Adrenal gland (tissue), 12 donors: ENCODE results near the gene RGL1. TPM values are rescaled to one million over a fixed set of nuclear protein-coding genes. Genes with fewer than 3 reads are reported as not detected.
A peak's percentile ranks its signal among the peaks of the same experiment; 100 is the strongest.

Source experiments
- DNase-seq, 7 donors: peaks; one replicate each; pipeline ENCODE4 v3.0.0-alpha.2; 2019 to 2020
- H3K27ac ChIP-seq, 5 donors: fragments of 200-600 bp; sonication (generic) in 4 of 5; 1 replicate in 3 of 5; 2 replicates in 2 of 5; pipeline versions ENCODE4 v1.5.1 to v1.8.0; 2016 to 2020; ENCODE audit warnings: mild to moderate bottlenecking in 1 of 5
- H3K27me3 ChIP-seq: fragments of 200-600 bp; 2 replicates; pipeline ENCODE4 v1.8.0; 2021
- H3K36me3 ChIP-seq, 2 donors: fragments of 200-600 bp; replicated peaks in 1 of 2; 1 replicate in 1 of 2; 2 replicates in 1 of 2; pipeline versions ENCODE4 v1.5.1 to v1.8.0; 2018 to 2022
- H3K4me1 ChIP-seq, 2 donors: fragments of 200-600 bp; replicated peaks in 1 of 2; 1 replicate in 1 of 2; 2 replicates in 1 of 2; pipeline versions ENCODE4 v1.5.1 to v1.8.0; 2018 to 2021
- H3K4me3 ChIP-seq, 4 donors: fragments of 200-600 bp; sonication (generic) in 3 of 4; one replicate each; pipeline ENCODE4 v1.5.1; 2016 to 2018
- H3K9me3 ChIP-seq, 3 donors: fragments of 200-600 bp; sonication (generic) in 1 of 3; replicated peaks in 1 of 3; 1 replicate in 2 of 3; 2 replicates in 1 of 3; pipeline versions ENCODE4 v1.5.1 to v1.8.0; 2016 to 2021
- POLR2A ChIP-seq, 2 donors: fragments of 450-650 bp; IDR thresholded peaks; one replicate each; pipeline ENCODE4 v1.6.1; 2017; ENCODE audit warnings: antibody characterized with exemption in 2 of 2, mild to moderate bottlenecking in 2 of 2, moderate library complexity in 1 of 2
- WGBS, 4 donors: extraction: QIAGEN DNeasy Blood & Tissue Kit in 2 of 4; methylation state at CpG; one replicate each; pipeline versions ENCODE4 v1.1.5 to v1.1.7; 2013 to 2017; 5-methylcytosine and 5-hydroxymethylcytosine counted together
- intact Hi-C, 2 donors: fragments of 100-400 bp; cut with DNase I; formaldehyde crosslinking; loops; one replicate each; pipeline versions ENCODE4 v1.14.1 to v1.15.0; 2022 to 2023
- polyA plus RNA-seq, 3 donors: library from polyadenylated mRNA; stranded (reverse); fragments of 200-250 nt in 2 of 3; fragments of 350-450 nt in 1 of 3; fragmentation: Illumina TruSeq in 1 of 3; extraction: RNeasy Lipid Tissue Mini Kit (QIAGEN cat#74804) in 1 of 3; gene quantifications; one replicate each; pipeline ENCODE4 v1.2.3, GENCODE V29; 2013 to 2014
- total RNA-seq, 9 donors: library from RNA; depleted of rRNA in 4 of 9; stranded (reverse); fragments of >200 nt in 4 of 9; fragments of 120-200 nt in 1 of 9; fragmentation: NEBNext Ultra II Directional in 1 of 9; extraction: Animal tissue kit (Norgen Biotek cat#: 25700) in 1 of 9; gene quantifications; one replicate each; pipeline versions ENCODE4 v1.1.0 to v1.2.4, GENCODE V29; 2013 to 2023
- TF ChIP-seq, protein P1 (sequence below), 6 experiments: fragments of 450-650 bp in 4 of 6; fragments of 200-600 bp in 2 of 6; sonication (generic) in 1 of 6; IDR thresholded peaks; 1 replicate in 5 of 6; 2 replicates in 1 of 6; pipeline versions ENCODE4 v1.5.1 to v1.8.0; 2016 to 2021; ENCODE audit warnings: antibody characterized with exemption in 6 of 6, mild to moderate bottlenecking in 2 of 6, moderate library complexity in 1 of 6
- donor health status: healthy with polysubstance abuse.
- donor health status: Bipolar disorder and iron deficiency.
- donor health status: DM: yes; HTN: yes; CAD: no.
- donor health status: DM: no; HTN: no; CAD: no.
- donor health status: DM: no; HTN: no; CAD: no.
- donor health status: DM: yes; HTN: yes; CAD: no.

Gene RGL1
- total and polyA plus RNA-seq, 12 donors = 15.5 to 76.9 (median 34.9) TPM

DNA sequence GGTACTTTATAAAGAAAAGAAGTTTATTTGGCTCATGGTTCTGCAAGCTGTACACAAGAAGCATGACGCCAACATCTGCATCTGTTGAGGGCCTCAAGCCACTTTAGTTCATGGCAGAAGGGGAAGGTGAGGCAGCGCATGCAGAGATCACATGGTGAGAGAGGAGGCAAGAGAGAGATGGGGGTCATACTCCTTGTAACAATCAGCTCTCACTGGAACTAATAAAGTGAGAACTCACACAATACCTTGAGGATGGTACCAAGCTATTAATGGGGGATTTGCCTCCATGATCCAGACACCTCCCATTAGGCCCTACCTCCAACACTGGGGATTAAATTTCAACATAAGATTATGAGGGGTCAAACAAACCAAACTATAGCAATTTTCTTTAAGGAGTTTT, 3.3 kb upstream of the RGL1 start:
- WGBS, 4 donors = 94 to 97% (median 95%) methylated on average over 2 of the region's 2 CpGs
- Histone ChIP-seq H3K36me3 (no peaks in the 10 kb centered on the region), H3K4me3 (no peak overlapping the region), H3K27me3 (no peaks in the 10 kb centered on the region), H3K4me1 (peaks cover 4% of the 10 kb centered on the region in 2 donors), H3K27ac (no peak overlapping the region), H3K9me3 (peaks cover 0 to 6% (median 0%) of the 10 kb centered on the region in 3 donors)
- no peak for DNase-seq
- TF ChIP-seq, protein P1, sequence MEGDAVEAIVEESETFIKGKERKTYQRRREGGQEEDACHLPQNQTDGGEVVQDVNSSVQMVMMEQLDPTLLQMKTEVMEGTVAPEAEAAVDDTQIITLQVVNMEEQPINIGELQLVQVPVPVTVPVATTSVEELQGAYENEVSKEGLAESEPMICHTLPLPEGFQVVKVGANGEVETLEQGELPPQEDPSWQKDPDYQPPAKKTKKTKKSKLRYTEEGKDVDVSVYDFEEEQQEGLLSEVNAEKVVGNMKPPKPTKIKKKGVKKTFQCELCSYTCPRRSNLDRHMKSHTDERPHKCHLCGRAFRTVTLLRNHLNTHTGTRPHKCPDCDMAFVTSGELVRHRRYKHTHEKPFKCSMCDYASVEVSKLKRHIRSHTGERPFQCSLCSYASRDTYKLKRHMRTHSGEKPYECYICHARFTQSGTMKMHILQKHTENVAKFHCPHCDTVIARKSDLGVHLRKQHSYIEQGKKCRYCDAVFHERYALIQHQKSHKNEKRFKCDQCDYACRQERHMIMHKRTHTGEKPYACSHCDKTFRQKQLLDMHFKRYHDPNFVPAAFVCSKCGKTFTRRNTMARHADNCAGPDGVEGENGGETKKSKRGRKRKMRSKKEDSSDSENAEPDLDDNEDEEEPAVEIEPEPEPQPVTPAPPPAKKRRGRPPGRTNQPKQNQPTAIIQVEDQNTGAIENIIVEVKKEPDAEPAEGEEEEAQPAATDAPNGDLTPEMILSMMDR (IDR thresholded peaks at IDR 0.05) = no peak
- no peak for TF ChIP-seq POLR2A (IDR thresholded peaks at IDR 0.05)
- intact Hi-C loops = no loop called here

- no peaks in the 10 kb centered on the region for H3K27me3 ChIP-seq
- peak overlapping the region in 2 of 4 donors; percentile 39 to 93 for H3K4me3 ChIP-seq
- peaks cover 15 to 30% of the 10 kb centered on the region in 2 donors for H3K4me1 ChIP-seq
- intact Hi-C loops = no loop called here
- peaks cover 0 to 6% (median 0%) of the 10 kb centered on the region in 3 donors for H3K9me3 ChIP-seq
- H3K36me3 ChIP-seq = no peaks in the 10 kb centered on the region
- peak overlapping the region in 4 of 5 donors; percentile 79 to 96 (median 86) for H3K27ac ChIP-seq
- WGBS, 4 donors = 7 to 30% (median 27%) methylated on average over 3 to 5 of the region's 5 CpGs
- TF ChIP-seq, protein P1 (IDR thresholded peaks at IDR 0.05) = no peak
- no peak for TF ChIP-seq POLR2A (IDR thresholded peaks at IDR 0.05)
- peak in 3 of 7 donors; percentile 13 to 40 (median 36) for DNase-seq
Observed at GRCh38 chr1:183804387-183804786, 533 bp upstream of the RGL1 start.

- no peak for DNase-seq
- Histone ChIP-seq H3K27me3 (no peaks in the 10 kb centered on the region), H3K4me1 (peaks cover 18 to 47% of the 10 kb centered on the region in 2 donors), H3K9me3 (peaks cover 0 to 6% (median 0%) of the 10 kb centered on the region in 3 donors), H3K27ac (peak overlapping the region; percentile 0 to 91 (median 40)), H3K36me3 (no peaks in the 10 kb centered on the region), H3K4me3 (peak overlapping the region in 1 of 4 donors; percentile 93)
- 18 to 39% (median 19%) methylated on average over 4 of the region's 4 CpGs for WGBS, 4 donors
- no peak for TF ChIP-seq POLR2A (IDR thresholded peaks at IDR 0.05)
- TF ChIP-seq, protein P1 (IDR thresholded peaks at IDR 0.05) = no peak
- intact Hi-C loops = no loop called here
Observed at GRCh38 chr1:183806125-183806524, 1.2 kb downstream of the RGL1 start.

- intact Hi-C loops = no loop called here
- DNase-seq = no peak
Observed at GRCh38 chr1:183806675-183807074, 1.8 kb downstream of the RGL1 start.

More at GRCh38 chr1:183806675-183807074, 1.8 kb downstream of the RGL1 start:
- no peaks in the 10 kb centered on the region for H3K27me3 ChIP-seq
- peaks cover 21 to 52% of the 10 kb centered on the region in 2 donors for H3K4me1 ChIP-seq
- 62 to 67% (median 63%) methylated on average over 1 of the region's 1 CpG; no CpG with 5 or more reads in 1 of the 4 donors for WGBS, 4 donors
- TF ChIP-seq, protein P1 (IDR thresholded peaks at IDR 0.05) = no peak
- TF ChIP-seq POLR2A (IDR thresholded peaks at IDR 0.05) = no peak
- H3K9me3 ChIP-seq = peaks cover 0 to 6% (median 0%) of the 10 kb centered on the region in 3 donors
- peak overlapping the region in 1 of 4 donors; percentile 93 for H3K4me3 ChIP-seq
- peak overlapping the region in 4 of 5 donors; percentile 0 to 91 (median 48) for H3K27ac ChIP-seq
- no peaks in the 10 kb centered on the region for H3K36me3 ChIP-seq
